GM19397 (cell line): ENCODE results near the gene NME4.
A peak's percentile ranks its signal among the peaks of the same experiment; 100 is the strongest.

Experiments
- ATAC-seq: cut with Tn5 transposase; IDR thresholded peaks from one replicate; pipeline ENCODE4 v1.9.1; 2021; ENCODE audit warnings: mild to moderate bottlenecking, moderate library complexity; ENCODE audit not compliant: unreplicated experiment

NME4 gene

GRCh38 chr16:363110-363765 is 33.8 kb upstream of the NME4 start:
- ATAC-seq = no peak

GRCh38 chr16:363766-364490 is 33.1 kb upstream of the NME4 start:
- ATAC-seq = no peak

- ATAC-seq = no peak
Observed at GRCh38 chr16:364595-365491, 32.2 kb upstream of the NME4 start.

GRCh38 chr16:366476-366875 is 30.5 kb upstream of the NME4 start:
- no peak for ATAC-seq

- ATAC-seq = no peak
Observed at GRCh38 chr16:367333-367903, 29.6 kb upstream of the NME4 start.

GRCh38 chr16:368388-369158 is 28.4 kb upstream of the NME4 start:
- ATAC-seq = no peak

GRCh38 chr16:369275-369865 is 27.6 kb upstream of the NME4 start:
- no peak for ATAC-seq

- no peak for ATAC-seq
Observed at GRCh38 chr16:369866-370436, 27.0 kb upstream of the NME4 start.

- ATAC-seq = peak; percentile 66
Observed at GRCh38 chr16:370443-370842, 26.6 kb upstream of the NME4 start, which contains the start of gene MRPL28. TSS of gene MRPL28 (minus strand) at chr16:370538. CDS start at chr16:370218, 320 bp downstream.

GRCh38 chr16:370979-371514 is 26.0 kb upstream of the NME4 start:
- no peak for ATAC-seq

- ATAC-seq = no peak
Observed at GRCh38 chr16:371515-372301, 25.3 kb upstream of the NME4 start.

- ATAC-seq = no peak
Observed at GRCh38 chr16:372302-372983, 24.6 kb upstream of the NME4 start.

GRCh38 chr16:373020-373598 is 23.9 kb upstream of the NME4 start:
- no peak for ATAC-seq

GRCh38 chr16:373848-374615 is 23.0 kb upstream of the NME4 start:
- ATAC-seq = no peak

- ATAC-seq = no peak
Observed at GRCh38 chr16:374616-374926, 22.4 kb upstream of the NME4 start.

GRCh38 chr16:375212-375611 is 21.8 kb upstream of the NME4 start:
- no peak for ATAC-seq
